Measurements from ENCODE around the gene INTS1. TPM values are rescaled to one million over a fixed set of nuclear protein-coding genes. Genes with fewer than 3 reads are reported as not detected.

Gene INTS1
- total RNA-seq, 1 experiment from 2014 or later, result 161 TPM

GRCh38 chr7:1508277-1508758 lies 4.1 kb upstream of the INTS1 start:
- no peak for DNase-seq (ENCODE audit: low spot score)
- no peak for ATAC-seq
- peak overlapping the region; percentile 64 for H3K27ac Mint-ChIP-seq
- no peak for TF ChIP-seq ZNF263 (CRISPR knock-in tag; IDR thresholded peaks at IDR 0.05; ENCODE audit: low read depth)
- no peak for TF ChIP-seq E2F4 (CRISPR knock-in tag; IDR thresholded peaks at IDR 0.05; ENCODE audit: borderline replicate concordance, low read depth)
- no peaks in the 10 kb centered on the region for H3K27me3 Mint-ChIP-seq (ENCODE audit: low read depth)
- no peaks in the 10 kb centered on the region for H3K36me3 Mint-ChIP-seq
- POLR2A ChIA-PET, result no interaction called here
- H3K9me3 Mint-ChIP-seq, result no peaks in the 10 kb centered on the region
- CTCF ChIA-PET, result no interaction called here
- H3K4me3 Mint-ChIP-seq, result no peak overlapping the region
- peaks cover 9% of the 10 kb centered on the region for H3K4me1 Mint-ChIP-seq

- ChIA-PET POLR2A (no interaction called here), CTCF (interaction anchor here (1.0 to 5.2 kb wide), 3 partner anchors 28 to 53 kb away, joined by 4 to 27 read pairs (median 5); partner anchors contain the start of gene TMEM184A)
- Mint-ChIP-seq H3K36me3 (peaks cover 15% of the 10 kb centered on the region), H3K4me1 (peaks cover 18% of the 10 kb centered on the region), H3K9me3 (no peaks in the 10 kb centered on the region), H3K27ac (peak overlapping the region; percentile 87), H3K27me3 (ENCODE audit: low read depth) (no peaks in the 10 kb centered on the region), H3K4me3 (peak overlapping the region; percentile 41)
- no peak for ATAC-seq
- TF ChIP-seq CREM (CRISPR knock-in tag; IDR thresholded peaks at IDR 0.05) (no peak), IRF1 (CRISPR knock-in tag; IDR thresholded peaks at IDR 0.05) (no peak), ERG (CRISPR knock-in tag; IDR thresholded peaks at IDR 0.05) (no peak), AR (CRISPR knock-in tag; IDR thresholded peaks at IDR 0.05) (no peak), ATF3 (CRISPR knock-in tag; conservative IDR thresholded peaks at IDR 0.05) (no peak), RORB (CRISPR knock-in tag; IDR thresholded peaks at IDR 0.05) (no peak), TCF7 (CRISPR knock-in tag; IDR thresholded peaks at IDR 0.05; ENCODE audit: low read depth) (no peak), SMAD4 (CRISPR knock-in tag; IDR thresholded peaks at IDR 0.05) (no peak), ZNF121 (CRISPR knock-in tag; IDR thresholded peaks at IDR 0.05) (no peak), CDX4 (CRISPR knock-in tag; IDR thresholded peaks at IDR 0.05; ENCODE audit: borderline replicate concordance) (no peak), JAZF1 (CRISPR knock-in tag; IDR thresholded peaks at IDR 0.05) (no peak), ZNF138 (CRISPR knock-in tag; conservative IDR thresholded peaks at IDR 0.05) (no peak), TEAD1 (CRISPR knock-in tag; IDR thresholded peaks at IDR 0.05) (no peak), GRHL2 (CRISPR knock-in tag; IDR thresholded peaks at IDR 0.05; ENCODE audit: insufficient replicate concordance, severe bottlenecking) (no peak), NFE2L1 (CRISPR knock-in tag; IDR thresholded peaks at IDR 0.05) (no peak), KAT7 (CRISPR knock-in tag; IDR thresholded peaks at IDR 0.05; ENCODE audit: borderline replicate concordance) (no peak), ZNF423 (CRISPR knock-in tag; IDR thresholded peaks at IDR 0.05) (no peak), PRRX2 (CRISPR knock-in tag; IDR thresholded peaks at IDR 0.05) (no peak), USF2 (CRISPR knock-in tag; IDR thresholded peaks at IDR 0.05) (no peak)
- DNase-seq (ENCODE audit: low spot score), result no peak
Observed at GRCh38 chr7:1505731-1506550, 1.8 kb upstream of the INTS1 start.
